Body of pancreas (tissue), 4 donors: ENCODE measurements around the gene GRK4.

Experiments
- CTCF ChIP-seq, 7 experiments: fragments of 450-650 bp in 4 of 7; fragments of 200-600 bp in 3 of 7; sonication (generic) in 3 of 7; IDR thresholded peaks; one replicate each; pipeline ENCODE4 v1.5.1; 2016 to 2019; ENCODE audit warnings: antibody characterized with exemption in 7 of 7
- POLR2A ChIP-seq, 3 donors: fragments of 450-650 bp; IDR thresholded peaks; one replicate each; pipeline ENCODE4 v1.6.1; 2016; ENCODE audit warnings: antibody characterized with exemption in 3 of 3, mild to moderate bottlenecking in 2 of 3

DNA sequence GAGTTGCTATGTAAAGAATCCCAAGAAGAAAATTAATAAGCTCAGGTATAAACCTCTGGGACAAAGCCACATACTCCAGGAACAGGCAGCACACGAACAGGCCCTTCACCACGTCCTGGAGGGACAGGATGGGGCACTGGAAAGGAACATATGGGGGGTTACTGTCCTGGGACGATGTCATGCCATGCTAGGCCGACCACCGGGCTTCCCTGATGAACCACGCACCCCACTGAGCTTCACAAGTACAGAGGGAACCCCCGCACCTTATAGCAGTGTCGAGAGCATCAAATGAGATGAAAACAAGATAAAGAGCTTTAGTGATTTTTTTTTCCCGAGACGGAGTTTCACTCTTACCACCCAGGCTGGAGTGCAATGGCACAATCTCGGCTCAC lies 19.3 kb upstream of the GRK4 start:
- TF ChIP-seq CTCF (IDR thresholded peaks at IDR 0.05) (no peak), POLR2A (IDR thresholded peaks at IDR 0.05) (no peak)
